KG1 (cell line): ENCODE measurements around the gene LRRC63.

Source experiments
- DNase-seq: peaks from one replicate; lab custom pipeline; 2025; lab: John Stamatoyannopoulos, UW

LRRC63 gene

GRCh38 chr13:46310066-46310465, 98.3 kb downstream of the LRRC63 start:
- no peak for DNase-seq

GRCh38 chr13:46311217-46311616, 99.5 kb downstream of the LRRC63 start:
- no peak for DNase-seq

- no peak for DNase-seq
These were observed 101.3 kb downstream of the LRRC63 start for GRCh38 chr13:46313024-46313423.

GRCh38 chr13:46313432-46314257, 101.9 kb downstream of the LRRC63 start:
- no peak for DNase-seq

- DNase-seq, result no peak
These were observed 102.9 kb downstream of the LRRC63 start for GRCh38 chr13:46314587-46314986.

- DNase-seq, result no peak
These were observed 103.3 kb downstream of the LRRC63 start for GRCh38 chr13:46315036-46315435.

GRCh38 chr13:46315491-46316075, 103.9 kb downstream of the LRRC63 start:
- DNase-seq, result no peak

- DNase-seq, result no peak
These were observed 105.4 kb downstream of the LRRC63 start for GRCh38 chr13:46317120-46317519.

GRCh38 chr13:46318986-46319385, 107.3 kb downstream of the LRRC63 start:
- DNase-seq, result no peak

- no peak for DNase-seq
These were observed 108.7 kb downstream of the LRRC63 start for GRCh38 chr13:46320406-46320805.

GRCh38 chr13:46320821-46321220, 109.1 kb downstream of the LRRC63 start:
- no peak for DNase-seq

- DNase-seq, result peak; percentile 53
These were observed 109.9 kb downstream of the LRRC63 start for GRCh38 chr13:46321494-46322225.

GRCh38 chr13:46324976-46325375, 113.2 kb downstream of the LRRC63 start:
- no peak for DNase-seq
